IMR-90 (cell line): ENCODE measurements around the gene CCSER2. TPM values are rescaled to one million over a fixed set of nuclear protein-coding genes. Genes with fewer than 3 reads are reported as not detected.
A peak's percentile ranks its signal among the peaks of the same experiment; 100 is the strongest.

ENCODE experiments used
- ATAC-seq: fragments of 200-7000 bp; cut with Tn5 transposase; 2 replicates; pipeline ENCODE4 v1.9.1; 2020; ENCODE audit warnings: low read depth, mild to moderate bottlenecking, moderate library complexity
- BruUV-seq: library from RNA; stranded (reverse); fragments of 400-500 nt; replicated peaks from 2 replicates; lab custom pipeline; 2021; lab: Mats Ljungman, UMichigan
- CTCF ChIA-PET: fragments of 300-600 bp; formaldehyde crosslinking; extraction: SDS; loops from one replicate; lab custom pipeline; 2021; ENCODE audit warnings: antibody characterized with exemption; lab: Yijun Ruan, JAX
- POLR2A ChIA-PET: fragments of 300-600 bp; sonication (Branson Sonifier 250); formaldehyde crosslinking; loops from one replicate; lab custom pipeline; 2022; ENCODE audit warnings: antibody characterized with exemption; ENCODE audit not compliant: unreplicated experiment; lab: Charles Lee
- DNase-seq: peaks from one replicate; pipeline ENCODE4 v3.0.0; 2013
- H2AFZ ChIP-seq: replicated peaks from 2 replicates; pipeline ENCODE3; 2013; ENCODE audit warnings: low read length, mild to moderate bottlenecking; ENCODE audit not compliant: poor library complexity
- H2AK5ac ChIP-seq: 2 replicates; pipeline ENCODE4 v1.6.1; 2013; ENCODE audit warnings: low read depth, low read length, inconsistent platforms
- H2AK9ac ChIP-seq: replicated peaks from 2 replicates; pipeline ENCODE3; 2013; ENCODE audit warnings: mild to moderate bottlenecking, low read depth, low read length, moderate library complexity; ENCODE audit not compliant: poor library complexity
- H2BK120ac ChIP-seq: 2 replicates; pipeline ENCODE4 v1.6.1; 2013; ENCODE audit warnings: low read depth, low read length, inconsistent platforms
- H2BK15ac ChIP-seq: 3 replicates; pipeline ENCODE4 v1.6.1; 2013; ENCODE audit warnings: low read depth, low read length, inconsistent platforms
- H2BK20ac ChIP-seq: 2 replicates; pipeline ENCODE4 v1.6.1; 2013; ENCODE audit warnings: low read depth, mild to moderate bottlenecking, inconsistent platforms, low read length, moderate library complexity
- H2BK5ac ChIP-seq: 2 replicates; pipeline ENCODE4 v1.6.1; 2013; ENCODE audit warnings: mild to moderate bottlenecking, low read depth, low read length, inconsistent platforms; ENCODE audit not compliant: poor library complexity, severe bottlenecking
- H3K14ac ChIP-seq: replicated peaks from 2 replicates; pipeline ENCODE4 v1.6.1; 2013; ENCODE audit warnings: low read depth, low read length, inconsistent platforms
- H3K18ac ChIP-seq: 2 replicates; pipeline ENCODE4 v1.6.1; 2013; ENCODE audit warnings: low read depth, low read length, control low read depth
- H3K23ac ChIP-seq: 2 replicates; pipeline ENCODE4 v1.6.1; 2013; ENCODE audit warnings: low read depth, low read length, inconsistent platforms
- H3K27ac ChIP-seq: 2 replicates; pipeline ENCODE4 v1.5.1; 2013; ENCODE audit warnings: mild to moderate bottlenecking, control low read depth, low read length; ENCODE audit not compliant: insufficient read depth
- H3K27me3 ChIP-seq: 2 replicates; pipeline ENCODE4 v1.6.1; 2013; ENCODE audit warnings: low read length; ENCODE audit not compliant: control insufficient read depth, insufficient read depth
- H3K36me3 ChIP-seq: 2 replicates; pipeline ENCODE4 v1.6.1; 2013; ENCODE audit warnings: low read length, mixed read lengths; ENCODE audit not compliant: control insufficient read depth, insufficient read depth
- H3K4ac ChIP-seq: 2 replicates; pipeline ENCODE4 v1.6.1; 2013; ENCODE audit warnings: low read depth, low read length, inconsistent platforms
- H3K4me1 ChIP-seq: 2 replicates; pipeline ENCODE4 v1.6.1; 2013; ENCODE audit warnings: low read length, mixed read lengths; ENCODE audit not compliant: control insufficient read depth, insufficient read depth
- H3K4me2 ChIP-seq: 2 replicates; pipeline ENCODE4 v1.6.1; 2013; ENCODE audit warnings: low read depth, mild to moderate bottlenecking, control low read depth, low read length, moderate library complexity
- H3K4me3 ChIP-seq: 2 replicates; pipeline ENCODE4 v1.5.1; 2013; ENCODE audit warnings: low read depth, mild to moderate bottlenecking, control low read depth, low read length, moderate library complexity; ENCODE audit not compliant: insufficient read depth
- H3K56ac ChIP-seq: 2 replicates; pipeline ENCODE4 v1.6.1; 2013; ENCODE audit warnings: low read length, inconsistent platforms; ENCODE audit not compliant: insufficient read depth; ENCODE audit errors: extremely low read depth
- H3K79me1 ChIP-seq, 2 experiments: 2 replicates each; pipeline ENCODE4 v1.6.1; 2013; ENCODE audit warnings: low read length in 2 of 2, inconsistent platforms in 1 of 2, low read depth in 1 of 2
- H3K9ac ChIP-seq: 2 replicates; pipeline ENCODE4 v1.6.1; 2013; ENCODE audit warnings: low read depth, low read length, control low read depth
- H3K9me1 ChIP-seq: 2 replicates; pipeline ENCODE4 v1.6.1; 2013; ENCODE audit warnings: low read length, inconsistent platforms; ENCODE audit not compliant: insufficient read depth
- H3K9me3 ChIP-seq: 2 replicates; pipeline ENCODE4 v1.6.1; 2013; ENCODE audit warnings: low read length; ENCODE audit not compliant: control insufficient read depth, insufficient read depth
- H4K20me1 ChIP-seq: 2 replicates; pipeline ENCODE4 v1.6.1; 2013; ENCODE audit warnings: low read length, inconsistent platforms; ENCODE audit not compliant: insufficient read depth
- H4K5ac ChIP-seq: 2 replicates; pipeline ENCODE4 v1.6.1; 2013; ENCODE audit warnings: mild to moderate bottlenecking, low read depth, low read length, control low read depth
- H4K8ac ChIP-seq, 2 experiments: 2 replicates each; pipeline ENCODE4 v1.6.1; 2013; ENCODE audit warnings: low read depth in 2 of 2, low read length in 2 of 2, control low read depth in 1 of 2, inconsistent platforms in 1 of 2
- H4K91ac ChIP-seq: 2 replicates; pipeline ENCODE4 v1.6.1; 2013; ENCODE audit warnings: low read depth, low read length, inconsistent platforms; ENCODE audit not compliant: insufficient read depth
- BHLHE40 ChIP-seq: fragments of 150-350 bp; IDR thresholded peaks from 2 replicates; pipeline ENCODE4 v1.6.1; 2016; ENCODE audit warnings: mild to moderate bottlenecking, low read depth, low read length
- CEBPB ChIP-seq: IDR thresholded peaks from 2 replicates; pipeline ENCODE4 v1.6.1; 2012; ENCODE audit warnings: low read depth, low read length, improper control_type of control experiment
- CHD1 ChIP-seq: IDR thresholded peaks from 2 replicates; pipeline ENCODE4 v1.6.1; 2012; ENCODE audit warnings: low read depth, low read length, improper control_type of control experiment
- CTCF ChIP-seq: conservative IDR thresholded peaks from 2 replicates; pipeline ENCODE4 v1.5.1; 2012; ENCODE audit warnings: mild to moderate bottlenecking, low read depth, low read length, improper control_type of control experiment
- FOS ChIP-seq: fragments of 150-350 bp; IDR thresholded peaks from 2 replicates; pipeline ENCODE4 v1.6.1; 2016; ENCODE audit warnings: low read depth, low read length
- MAFK ChIP-seq: IDR thresholded peaks from 2 replicates; pipeline ENCODE4 v1.6.1; 2012; ENCODE audit warnings: low read depth, low read length, improper control_type of control experiment
- MAZ ChIP-seq: IDR thresholded peaks from 2 replicates; pipeline ENCODE4 v1.6.1; 2012; ENCODE audit warnings: low read depth, mild to moderate bottlenecking, low read length, improper control_type of control experiment, moderate library complexity, borderline replicate concordance
- MXI1 ChIP-seq: IDR thresholded peaks from 2 replicates; pipeline ENCODE4 v1.6.1; 2012; ENCODE audit warnings: low read depth, mild to moderate bottlenecking, low read length, moderate library complexity, borderline replicate concordance
- NFE2L2 ChIP-seq: fragments of 150-350 bp; IDR thresholded peaks from 2 replicates; pipeline ENCODE4 v1.6.1; 2016; ENCODE audit warnings: low read depth, mild to moderate bottlenecking, low read length
- POLR2A ChIP-seq: IDR thresholded peaks from 2 replicates; pipeline ENCODE4 v1.6.1; 2012; ENCODE audit warnings: mild to moderate bottlenecking, low read depth, low read length
- RAD21 ChIP-seq: IDR thresholded peaks from 2 replicates; pipeline ENCODE4 v1.6.1; 2012; ENCODE audit warnings: low read length, improper control_type of control experiment
- RCOR1 ChIP-seq: IDR thresholded peaks from 2 replicates; pipeline ENCODE4 v1.6.1; 2012; ENCODE audit warnings: mild to moderate bottlenecking, low read length, improper control_type of control experiment; ENCODE audit not compliant: insufficient replicate concordance
- RFX5 ChIP-seq: IDR thresholded peaks from 2 replicates; pipeline ENCODE4 v1.8.0; 2012; ENCODE audit warnings: low read depth, mild to moderate bottlenecking, low read length, moderate library complexity
- SMC3 ChIP-seq: fragments of 150-350 bp; IDR thresholded peaks from 2 replicates; pipeline ENCODE4 v1.6.1; 2016; ENCODE audit warnings: low read depth, mild to moderate bottlenecking, antibody characterized with exemption, low read length, moderate library complexity
- WGBS, 2 experiments: methylation state at CpG; one replicate each; pipeline versions ENCODE4 v1.1.5 to v1.1.7; 2013; ENCODE audit warnings: missing lambda C conversion rate in 2 of 2; ENCODE audit not compliant: insufficient read length in 1 of 2; ENCODE audit errors: extremely low coverage in 2 of 2; 5-methylcytosine and 5-hydroxymethylcytosine counted together
- dilution Hi-C: fragments of 300-500 bp; cut with HindIII; formaldehyde crosslinking; loops from one replicate; pipeline ENCODE4 v1.14.3; 2018; ENCODE audit warnings: low sequenced_read_pairs; ENCODE audit not compliant: unreplicated experiment
- in situ Hi-C: fragments of 300-500 bp; cut with MboI; formaldehyde crosslinking; loops from 3 replicates; pipeline ENCODE4 v1.14.3; 2019; ENCODE audit warnings: low sequenced_read_pairs, inconsistent platforms, mixed read lengths
- intact Hi-C: fragments of 100-400 bp; cut with micrococcal nuclease; formaldehyde crosslinking; loops from 2 replicates; pipeline ENCODE4 v1.10.0; 2022
- polyA plus RNA-seq, 3 experiments: library from polyadenylated mRNA; depleted of rRNA; stranded (reverse); fragments of >200 nt; gene quantifications; 2 replicates each; pipeline ENCODE4 v1.2.3, GENCODE V29; 2012; ENCODE audit warnings: low replicate concordance in 1 of 3
- total RNA-seq: library from RNA; depleted of rRNA; stranded (reverse); fragments of >200 nt; gene quantifications from 2 replicates; pipeline ENCODE4 v1.2.3, GENCODE V29; 2012
- TF ChIP-seq, protein P1 (sequence below): fragments of 150-350 bp; IDR thresholded peaks from 2 replicates; pipeline ENCODE4 v1.6.1; 2017; ENCODE audit warnings: mild to moderate bottlenecking, antibody characterized with exemption, low read length, low read depth
- TF ChIP-seq, protein P2 (sequence below): fragments of 150-350 bp; IDR thresholded peaks from 2 replicates; pipeline ENCODE4 v1.6.1; 2016; ENCODE audit warnings: low read depth, mild to moderate bottlenecking, low read length, moderate library complexity, borderline replicate concordance

CCSER2 gene
- total and polyA plus RNA-seq, 2 of the 4 experiments (the other 2 are of a cell fraction), result 20.4 to 31.7 TPM

DNA sequence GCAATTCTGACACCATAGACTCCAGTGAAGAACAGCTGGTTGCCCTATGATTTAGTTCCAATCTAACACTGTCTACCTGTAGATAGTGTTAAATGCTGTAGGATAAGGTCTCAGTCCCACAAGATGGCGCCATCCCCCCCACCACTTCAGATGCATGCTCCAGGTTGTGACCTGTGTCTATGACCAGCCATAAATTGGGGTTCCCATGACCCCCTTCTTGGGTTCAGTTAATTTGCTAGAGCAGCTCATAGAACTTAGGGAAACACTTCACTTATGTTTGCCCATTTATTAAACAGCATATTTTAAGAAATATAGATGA is 13.1 kb downstream of the CCSER2 start:
- peaks cover 7% of the 10 kb centered on the region for H3K4me1 ChIP-seq
- CTCF ChIA-PET, result interaction anchor here (1.4 kb wide), 1 partner anchor 74 kb away, joined by 3 read pairs; no protein-coding TSS in a partner anchor

More for the DNA sequence above, 13.1 kb downstream of the CCSER2 start:
- Histone ChIP-seq H3K18ac (no peak overlapping the region), H3K9ac (no peak overlapping the region), H2BK5ac (no peak overlapping the region), H3K9me3 (no peaks in the 10 kb centered on the region), H3K27ac (no peak overlapping the region), H4K5ac (no peak overlapping the region), H3K23ac (peak overlapping the region; percentile 5; the same call in 1 of the 2 replicates), H3K9me1 (peaks cover 16% of the 10 kb centered on the region), H3K27me3 (no peaks in the 10 kb centered on the region), H3K14ac (no peak overlapping the region), H2AK9ac (no peak overlapping the region), H3K79me1 (peaks cover 10 to 57% of the 10 kb centered on the region in 2 experiments), H3K4ac (no peak overlapping the region), H3K36me3 (no peaks in the 10 kb centered on the region), H4K20me1 (peaks cover 50% of the 10 kb centered on the region), H2BK15ac (no peak overlapping the region), H3K4me3 (no peak overlapping the region), H2BK120ac (no peak overlapping the region), H2AFZ (no peak overlapping the region), H2BK20ac (no peak overlapping the region), H4K91ac (no peak overlapping the region), H4K8ac (no peak overlapping the region), H3K4me2 (no peak overlapping the region), H3K56ac (no peak overlapping the region), H2AK5ac (peak overlapping the region; percentile 35; the same call in 1 of the 2 replicates)
- intact Hi-C loops (no loop called here), in situ Hi-C loops (no loop called here), dilution Hi-C loops (no loop called here)
- POLR2A ChIA-PET, result no interaction called here
- BruUV-seq, result no TSS peak
- TF ChIP-seq CHD1 (no peak), MXI1 (no peak), BHLHE40 (no peak), SMC3 (no peak), NFE2L2 (no peak), FOS (no peak), RAD21 (no peak), RCOR1 (no peak), MAZ (no peak), MAFK (no peak), CEBPB (no peak), CTCF (no peak), RFX5 (no peak), POLR2A (no peak)
- TF ChIP-seq, protein P1, sequence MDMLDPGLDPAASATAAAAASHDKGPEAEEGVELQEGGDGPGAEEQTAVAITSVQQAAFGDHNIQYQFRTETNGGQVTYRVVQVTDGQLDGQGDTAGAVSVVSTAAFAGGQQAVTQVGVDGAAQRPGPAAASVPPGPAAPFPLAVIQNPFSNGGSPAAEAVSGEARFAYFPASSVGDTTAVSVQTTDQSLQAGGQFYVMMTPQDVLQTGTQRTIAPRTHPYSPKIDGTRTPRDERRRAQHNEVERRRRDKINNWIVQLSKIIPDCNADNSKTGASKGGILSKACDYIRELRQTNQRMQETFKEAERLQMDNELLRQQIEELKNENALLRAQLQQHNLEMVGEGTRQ, result no peak
- TF ChIP-seq, protein P2, sequence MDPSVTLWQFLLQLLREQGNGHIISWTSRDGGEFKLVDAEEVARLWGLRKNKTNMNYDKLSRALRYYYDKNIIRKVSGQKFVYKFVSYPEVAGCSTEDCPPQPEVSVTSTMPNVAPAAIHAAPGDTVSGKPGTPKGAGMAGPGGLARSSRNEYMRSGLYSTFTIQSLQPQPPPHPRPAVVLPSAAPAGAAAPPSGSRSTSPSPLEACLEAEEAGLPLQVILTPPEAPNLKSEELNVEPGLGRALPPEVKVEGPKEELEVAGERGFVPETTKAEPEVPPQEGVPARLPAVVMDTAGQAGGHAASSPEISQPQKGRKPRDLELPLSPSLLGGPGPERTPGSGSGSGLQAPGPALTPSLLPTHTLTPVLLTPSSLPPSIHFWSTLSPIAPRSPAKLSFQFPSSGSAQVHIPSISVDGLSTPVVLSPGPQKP, result no peak
- no CpG with 5 or more reads among the region's 1 CpG for WGBS, 2 experiments
- ATAC-seq (no peak), DNase-seq (no peak)
